DMS153 (cell line): ENCODE data around the gene SHMT2.

Experiments
- DNase-seq: peaks from one replicate; lab custom pipeline; 2025; lab: John Stamatoyannopoulos, UW

The SHMT2 gene

GRCh38 chr12:57240066-57240921, 10.8 kb downstream of the SHMT2 start:
- peak; percentile 76 for DNase-seq

GRCh38 chr12:57240926-57241401, 11.5 kb downstream of the SHMT2 start:
- DNase-seq = no peak

GRCh38 chr12:57241402-57242310, 12.1 kb downstream of the SHMT2 start:
- DNase-seq = no peak

GRCh38 chr12:57242329-57242690, 12.8 kb downstream of the SHMT2 start:
- DNase-seq = no peak

- peak; percentile 93 for DNase-seq
These were observed 13.4 kb downstream of the SHMT2 start for GRCh38 chr12:57242691-57243454.

GRCh38 chr12:57243521-57244311, 14.2 kb downstream of the SHMT2 start:
- peak; percentile 82 for DNase-seq

- no peak for DNase-seq
These were observed 14.8 kb downstream of the SHMT2 start for GRCh38 chr12:57244312-57244696.

- no peak for DNase-seq
These were observed 17.5 kb downstream of the SHMT2 start for GRCh38 chr12:57247041-57247440.

- DNase-seq = no peak
These were observed 19.6 kb downstream of the SHMT2 start for GRCh38 chr12:57248934-57249742.

GRCh38 chr12:57250541-57250940, 21.0 kb downstream of the SHMT2 start:
- DNase-seq = no peak

- DNase-seq = no peak
These were observed 21.4 kb downstream of the SHMT2 start, which contains the start of gene STAC3 for GRCh38 chr12:57250956-57251355. TSS of gene STAC3 (minus strand) at chr12:57251187. CDS start at chr12:57249636, 1,551 bp downstream.

- DNase-seq = no peak
These were observed 25.2 kb downstream of the SHMT2 start for GRCh38 chr12:57254506-57255280.

- DNase-seq = no peak
These were observed 26.4 kb downstream of the SHMT2 start for GRCh38 chr12:57255916-57256315.

- DNase-seq = no peak
These were observed 29.8 kb downstream of the SHMT2 start for GRCh38 chr12:57258977-57259970.

GRCh38 chr12:57260366-57260765, 30.9 kb downstream of the SHMT2 start:
- DNase-seq = no peak

- DNase-seq = peak; percentile 89
These were observed 31.9 kb downstream of the SHMT2 start for GRCh38 chr12:57261428-57261865.

- no peak for DNase-seq
These were observed 32.8 kb downstream of the SHMT2 start for GRCh38 chr12:57262126-57262822.
